Bronchial epithelial cell (primary cell): Measurements from ENCODE around the gene TTLL9. TPM values are rescaled to one million over a fixed set of nuclear protein-coding genes. Genes with fewer than 3 reads are reported as not detected.
A peak's percentile ranks its signal among the peaks of the same experiment; 100 is the strongest.

ENCODE experiments used
- DNase-seq: peaks from one replicate; pipeline ENCODE4 v3.0.0-alpha.2; 2010; ENCODE audit warnings: low read depth
- FAIRE-seq: peaks from 2 replicates; lab custom pipeline; 2011; peaks lifted over from hg19 to GRCh38; lab: Jason Lieb, UNC
- H3K27me3 ChIP-seq: 2 replicates; pipeline ENCODE4 v1.5.1; 2011; ENCODE audit warnings: low read length; ENCODE audit not compliant: control insufficient read depth, insufficient read depth
- H3K36me3 ChIP-seq: 2 replicates; pipeline ENCODE4 v1.5.1; 2011; ENCODE audit warnings: low read length; ENCODE audit not compliant: control insufficient read depth, insufficient read depth
- H3K4me3 ChIP-seq: 2 replicates; pipeline ENCODE4 v1.5.1; 2011; ENCODE audit warnings: mild to moderate bottlenecking, low read depth, low read length, control low read depth
- total RNA-seq: library from RNA; depleted of rRNA; stranded (reverse); fragments of >200 nt; gene quantifications from 2 replicates; pipeline ENCODE4 v1.2.1, GENCODE V29; 2014
- TF ChIP-seq, protein P1 (sequence below): IDR thresholded peaks from 2 replicates; pipeline ENCODE4 v1.5.1; 2011; ENCODE audit warnings: mild to moderate bottlenecking, moderate library complexity, low read length, control low read depth, inconsistent platforms; ENCODE audit not compliant: insufficient read depth, severe bottlenecking

TTLL9 gene
- total RNA-seq, 1 donor from 2014 or later = not detected

DNA sequence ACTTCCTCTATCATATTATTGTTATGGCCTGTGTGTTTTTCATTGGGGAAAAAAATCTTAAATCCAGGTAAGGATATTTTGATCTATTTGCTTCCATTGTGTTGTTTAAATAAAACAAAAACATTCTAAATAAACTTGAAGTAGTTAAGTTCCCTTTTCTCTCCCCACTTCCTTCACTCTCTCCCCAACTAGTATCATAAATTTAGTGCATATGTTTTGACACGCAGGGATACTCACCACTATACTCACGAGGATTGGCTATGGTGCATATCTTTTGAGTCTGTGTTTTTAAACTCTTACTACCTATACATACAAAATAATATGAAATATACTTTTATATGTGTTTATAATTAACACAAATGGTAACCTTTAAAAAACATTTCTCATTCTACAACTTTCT, 5.2 kb downstream of the TTLL9 start:
- H3K4me3 ChIP-seq = no peak overlapping the region
- H3K27me3 ChIP-seq = peaks cover 11% of the 10 kb centered on the region
- TF ChIP-seq, protein P1, sequence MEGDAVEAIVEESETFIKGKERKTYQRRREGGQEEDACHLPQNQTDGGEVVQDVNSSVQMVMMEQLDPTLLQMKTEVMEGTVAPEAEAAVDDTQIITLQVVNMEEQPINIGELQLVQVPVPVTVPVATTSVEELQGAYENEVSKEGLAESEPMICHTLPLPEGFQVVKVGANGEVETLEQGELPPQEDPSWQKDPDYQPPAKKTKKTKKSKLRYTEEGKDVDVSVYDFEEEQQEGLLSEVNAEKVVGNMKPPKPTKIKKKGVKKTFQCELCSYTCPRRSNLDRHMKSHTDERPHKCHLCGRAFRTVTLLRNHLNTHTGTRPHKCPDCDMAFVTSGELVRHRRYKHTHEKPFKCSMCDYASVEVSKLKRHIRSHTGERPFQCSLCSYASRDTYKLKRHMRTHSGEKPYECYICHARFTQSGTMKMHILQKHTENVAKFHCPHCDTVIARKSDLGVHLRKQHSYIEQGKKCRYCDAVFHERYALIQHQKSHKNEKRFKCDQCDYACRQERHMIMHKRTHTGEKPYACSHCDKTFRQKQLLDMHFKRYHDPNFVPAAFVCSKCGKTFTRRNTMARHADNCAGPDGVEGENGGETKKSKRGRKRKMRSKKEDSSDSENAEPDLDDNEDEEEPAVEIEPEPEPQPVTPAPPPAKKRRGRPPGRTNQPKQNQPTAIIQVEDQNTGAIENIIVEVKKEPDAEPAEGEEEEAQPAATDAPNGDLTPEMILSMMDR = no peak
- FAIRE-seq (no peak), DNase-seq (no peak)
- no peaks in the 10 kb centered on the region for H3K36me3 ChIP-seq

DNA sequence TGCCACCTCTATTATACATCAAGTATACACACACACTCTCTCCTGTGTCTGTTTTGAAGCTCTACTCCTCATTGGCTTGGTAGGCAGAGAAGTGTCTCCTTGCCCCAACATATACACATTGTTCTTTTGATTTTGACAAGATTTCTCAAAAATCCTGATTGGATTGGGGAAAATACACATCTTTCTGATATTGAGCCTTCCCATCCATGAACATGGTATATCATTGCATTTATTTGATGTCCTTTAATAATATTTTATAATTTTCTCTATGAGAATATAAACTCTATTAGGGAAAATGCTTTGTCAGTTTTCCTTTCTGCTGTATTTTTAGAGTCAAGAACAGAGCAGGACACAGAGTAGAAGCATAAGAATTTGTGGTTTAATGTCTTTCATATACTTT, 7.2 kb downstream of the TTLL9 start:
- DNase-seq (no peak), FAIRE-seq (no peak)
- no peaks in the 10 kb centered on the region for H3K36me3 ChIP-seq
- H3K4me3 ChIP-seq = no peak overlapping the region
- no peaks in the 10 kb centered on the region for H3K27me3 ChIP-seq
- TF ChIP-seq, protein P1 = no peak

DNA sequence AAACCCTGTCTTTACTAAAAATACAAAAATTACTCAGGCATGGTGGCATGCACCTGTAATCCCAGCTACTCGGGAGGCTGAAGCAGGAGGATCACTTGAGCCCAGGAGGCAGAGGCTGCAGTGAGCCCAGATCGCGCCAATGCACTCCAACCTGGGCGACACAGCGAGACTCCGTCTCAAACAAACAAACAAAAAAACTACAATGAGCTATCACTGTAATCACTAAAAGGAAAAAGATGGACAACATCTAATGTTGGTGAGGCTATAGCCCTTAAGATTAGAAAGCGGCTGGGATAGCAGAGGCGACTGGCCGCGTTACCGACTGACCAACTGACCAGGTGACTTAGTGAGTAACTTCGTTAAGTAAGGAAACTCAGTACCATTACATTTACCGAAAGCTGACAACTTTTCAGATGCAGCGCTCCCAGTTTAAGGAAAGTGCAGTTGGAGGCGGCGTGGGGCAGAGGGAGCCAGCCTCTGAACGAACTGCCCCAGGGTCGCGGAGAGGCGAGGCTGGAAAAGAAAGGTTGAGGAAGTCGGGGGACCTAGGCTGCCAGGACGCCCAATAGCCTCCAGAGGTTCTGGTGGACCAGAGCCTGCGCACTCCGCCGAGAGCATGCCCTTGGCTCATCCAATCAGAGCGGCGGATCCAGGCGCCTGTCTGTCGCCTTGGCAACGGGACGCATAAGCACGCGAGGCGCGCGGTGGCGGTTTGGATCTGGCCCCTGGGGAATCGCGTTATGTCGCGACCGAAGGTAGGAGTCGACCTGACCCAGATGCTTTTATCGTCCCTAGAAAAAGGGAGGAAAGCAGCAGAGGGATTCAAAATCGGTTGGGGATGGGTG, 8.9 kb downstream of the TTLL9 start:
- H3K36me3 ChIP-seq = no peaks in the 10 kb centered on the region
- H3K27me3 ChIP-seq = no peaks in the 10 kb centered on the region
- peak overlapping the region; percentile 56 for H3K4me3 ChIP-seq
- no peak for FAIRE-seq
- TF ChIP-seq, protein P1 = no peak
- peak; percentile 83 for DNase-seq

DNA sequence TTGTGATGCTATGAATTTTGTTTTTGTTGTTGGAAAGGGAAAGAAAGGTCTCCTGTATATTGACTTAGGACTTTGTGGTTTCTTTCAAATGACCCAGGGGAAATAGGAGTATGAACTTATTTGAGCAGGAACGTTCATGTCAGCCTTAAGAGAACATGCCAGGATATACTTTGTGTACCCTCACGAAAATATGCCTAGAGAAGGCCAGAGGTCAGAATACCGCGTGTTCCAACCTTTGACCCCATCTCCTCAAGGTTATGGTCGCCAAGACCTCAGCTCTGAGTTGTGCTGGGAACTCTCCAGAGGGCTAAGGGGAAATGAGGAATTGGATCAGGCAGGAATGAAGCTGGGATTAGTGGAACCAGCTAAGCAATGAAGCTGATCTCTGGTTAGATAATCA, 11.5 kb downstream of the TTLL9 start:
- FAIRE-seq = no peak
- Histone ChIP-seq H3K27me3 (no peaks in the 10 kb centered on the region), H3K36me3 (no peaks in the 10 kb centered on the region), H3K4me3 (no peak overlapping the region)
- no peak for DNase-seq
- TF ChIP-seq, protein P1 = no peak

DNA sequence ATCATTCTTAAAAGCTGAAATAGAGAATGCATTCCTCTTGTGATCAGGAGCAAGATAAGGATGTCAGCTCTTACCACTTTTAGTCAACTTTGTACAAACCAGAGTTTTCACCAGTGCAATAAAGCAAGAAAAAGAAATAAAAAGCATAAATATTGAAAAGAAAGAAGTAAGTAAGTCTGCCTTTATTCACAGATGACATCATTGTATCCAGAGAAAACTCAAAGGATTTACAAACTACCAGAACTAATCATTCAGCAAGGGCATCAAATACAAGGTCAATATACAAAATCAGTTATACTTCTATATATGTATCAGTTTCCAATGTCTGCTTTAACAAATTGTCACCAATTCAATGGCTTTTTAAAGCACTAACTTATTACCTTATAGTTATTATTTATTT, 13.4 kb downstream of the TTLL9 start:
- Histone ChIP-seq H3K27me3 (no peaks in the 10 kb centered on the region), H3K36me3 (no peaks in the 10 kb centered on the region), H3K4me3 (no peak overlapping the region)
- DNase-seq = no peak
- no peak for FAIRE-seq
- TF ChIP-seq, protein P1 = no peak

DNA sequence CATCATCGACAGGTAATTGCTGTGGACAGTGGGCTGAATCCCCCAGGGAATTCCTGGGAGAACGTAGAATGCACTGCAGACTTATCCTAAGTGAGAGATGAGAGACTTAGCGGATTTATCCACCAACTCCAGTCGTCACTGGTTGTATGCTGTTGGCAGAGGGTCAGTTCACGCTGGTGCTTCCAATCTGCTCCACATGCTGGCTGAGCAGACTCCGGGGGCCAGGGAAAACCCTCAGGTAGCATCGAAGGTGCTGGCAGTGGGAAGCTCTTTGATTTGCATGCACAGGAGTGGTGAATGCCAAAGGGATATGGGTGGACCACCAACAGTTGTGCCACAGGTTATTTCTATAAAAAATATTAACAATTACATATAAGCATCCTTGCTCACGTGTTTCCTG, 20.2 kb downstream of the TTLL9 start:
- Histone ChIP-seq H3K36me3 (no peaks in the 10 kb centered on the region), H3K4me3 (no peak overlapping the region), H3K27me3 (no peaks in the 10 kb centered on the region)
- no peak for FAIRE-seq
- TF ChIP-seq, protein P1 = no peak
- DNase-seq = no peak
